ENCODE data around the gene CST3.
A peak's percentile ranks its signal among the peaks of the same experiment; 100 is the strongest.
"Not testable (repeated sequence)": the region's sequence is repeated elsewhere in the genome, so short reads cannot be mapped to it uniquely, and the experiment has no call there.

Gene CST3

DNA sequence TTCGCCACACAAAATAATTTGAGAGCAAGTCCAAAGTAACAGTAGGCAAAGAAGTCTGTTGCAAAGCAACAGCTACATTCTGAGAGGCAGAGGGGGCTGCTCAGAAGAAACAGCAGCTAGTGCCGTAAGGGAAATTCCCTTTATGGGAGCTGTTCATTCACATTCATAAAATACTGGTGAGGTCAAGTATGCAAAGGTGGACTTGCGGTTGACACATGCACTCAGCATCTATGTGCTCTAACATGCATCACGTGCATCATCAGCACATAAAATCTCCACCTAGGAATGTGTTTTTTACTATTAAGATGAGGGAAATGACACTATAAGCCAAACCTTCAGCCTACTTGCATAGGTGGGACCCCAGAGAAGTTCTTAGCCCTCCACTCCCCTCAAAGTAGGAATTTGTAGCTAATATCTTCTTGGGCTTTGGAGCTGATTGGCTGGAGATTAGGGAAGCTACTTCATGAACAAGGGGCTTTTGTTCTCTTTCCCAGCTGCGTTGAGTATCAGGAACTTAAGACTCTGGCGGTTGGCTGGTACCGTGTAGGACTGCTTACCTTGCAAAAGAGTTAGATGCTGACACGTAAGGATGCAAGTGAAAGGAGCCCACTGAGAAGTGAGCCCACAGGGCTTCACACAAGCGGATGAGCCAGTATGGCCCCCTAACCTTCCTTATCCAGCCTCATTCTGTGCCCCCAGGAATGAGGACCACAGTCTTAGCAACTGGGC lies 12.4 kb downstream of the CST3 start:
- no peak for DNase-seq

- no peak for DNase-seq
These were observed 13.4 kb downstream of the CST3 start for GRCh38 chr20:23624324-23624691.

GRCh38 chr20:23623666-23624323 lies 14.0 kb downstream of the CST3 start:
- no peak for DNase-seq

DNA sequence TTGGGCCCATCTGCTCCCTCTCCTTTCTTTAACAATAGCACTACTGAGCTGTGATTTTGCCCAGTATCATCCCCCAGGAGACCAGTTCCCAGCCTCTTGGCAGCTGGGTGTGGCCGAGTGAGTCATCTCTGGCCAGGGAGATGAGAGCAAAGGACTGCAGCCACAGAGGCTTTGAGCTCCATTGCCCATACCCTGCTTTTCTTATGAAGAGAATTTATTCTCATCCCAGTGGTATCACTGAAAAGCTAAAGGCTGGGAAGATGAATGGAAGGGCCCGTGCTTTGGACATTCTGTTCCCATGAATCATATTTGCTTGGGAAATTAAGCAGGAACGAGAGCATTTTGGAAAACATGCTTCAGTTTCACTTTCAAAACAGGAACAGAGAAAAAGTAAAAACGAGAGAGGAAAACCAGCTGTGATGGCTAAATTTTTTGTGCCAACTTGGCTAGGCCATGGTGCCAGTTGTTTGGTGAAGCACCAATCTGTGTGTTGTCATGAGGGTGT lies 14.9 kb downstream of the CST3 start:
- DNase-seq: no peak

- not testable (repeated sequence) for DNase-seq
These were observed 15.4 kb downstream of the CST3 start for GRCh38 chr20:23622401-23622800.

DNA sequence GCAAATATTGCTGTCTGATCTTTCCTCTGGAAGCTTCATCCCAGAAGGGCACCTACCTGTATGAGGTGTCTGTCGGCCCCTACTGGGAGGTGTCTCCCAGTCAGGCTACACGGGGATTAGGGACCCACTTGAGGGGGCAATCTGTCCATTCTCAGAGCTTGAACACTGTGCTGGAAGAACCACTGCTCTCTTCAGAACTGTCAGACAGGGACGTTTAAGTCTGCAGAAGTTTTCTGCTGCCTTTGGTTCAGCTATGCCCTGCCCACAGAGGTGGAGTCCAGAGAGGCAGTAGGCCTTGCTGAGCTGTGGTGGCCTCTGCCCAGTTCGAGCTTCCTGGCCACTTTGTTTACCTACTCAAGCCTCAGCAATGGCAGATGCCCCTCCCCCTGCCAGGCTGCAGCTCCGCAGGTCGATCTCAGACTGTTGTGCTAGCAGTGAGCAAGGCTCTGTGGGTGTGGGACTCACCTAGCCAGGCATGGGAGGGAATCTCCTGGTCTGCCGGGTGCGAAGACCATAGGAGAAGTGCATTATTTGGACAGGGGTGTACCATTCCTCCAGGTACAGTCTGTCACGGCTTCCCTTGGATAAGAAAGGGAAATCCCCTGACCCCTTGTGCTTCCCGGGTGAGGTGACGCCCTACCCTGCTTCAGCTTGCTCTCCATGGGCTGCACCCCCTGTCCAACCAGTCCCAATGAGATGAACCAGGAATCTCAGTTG lies 16.9 kb downstream of the CST3 start:
- DNase-seq: not testable (repeated sequence)

DNA sequence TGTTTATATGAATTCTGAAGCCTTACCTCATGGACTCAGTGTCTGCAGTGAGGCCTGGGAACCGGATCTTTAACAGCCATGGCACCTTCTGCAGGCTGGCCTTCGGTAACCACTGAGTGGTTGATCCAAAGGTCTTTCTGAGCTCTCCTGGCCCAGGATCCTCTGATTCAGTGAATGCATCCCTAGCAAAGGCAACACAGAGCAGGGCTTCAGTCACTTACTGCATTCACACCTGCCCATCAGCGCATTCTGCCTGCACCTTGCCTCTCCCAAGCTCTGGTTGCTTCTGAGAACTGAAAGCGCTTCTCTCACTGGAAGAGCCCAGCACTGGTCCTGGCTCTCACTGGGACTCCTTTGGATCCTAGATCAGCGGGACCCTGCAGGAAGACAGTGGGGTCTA lies 23.6 kb downstream of the CST3 start:
- no peak for DNase-seq

- DNase-seq: no peak
These were observed 24.1 kb downstream of the CST3 start for GRCh38 chr20:23613676-23614075.

GRCh38 chr20:23612396-23612795 lies 25.4 kb downstream of the CST3 start:
- DNase-seq: no peak

DNA sequence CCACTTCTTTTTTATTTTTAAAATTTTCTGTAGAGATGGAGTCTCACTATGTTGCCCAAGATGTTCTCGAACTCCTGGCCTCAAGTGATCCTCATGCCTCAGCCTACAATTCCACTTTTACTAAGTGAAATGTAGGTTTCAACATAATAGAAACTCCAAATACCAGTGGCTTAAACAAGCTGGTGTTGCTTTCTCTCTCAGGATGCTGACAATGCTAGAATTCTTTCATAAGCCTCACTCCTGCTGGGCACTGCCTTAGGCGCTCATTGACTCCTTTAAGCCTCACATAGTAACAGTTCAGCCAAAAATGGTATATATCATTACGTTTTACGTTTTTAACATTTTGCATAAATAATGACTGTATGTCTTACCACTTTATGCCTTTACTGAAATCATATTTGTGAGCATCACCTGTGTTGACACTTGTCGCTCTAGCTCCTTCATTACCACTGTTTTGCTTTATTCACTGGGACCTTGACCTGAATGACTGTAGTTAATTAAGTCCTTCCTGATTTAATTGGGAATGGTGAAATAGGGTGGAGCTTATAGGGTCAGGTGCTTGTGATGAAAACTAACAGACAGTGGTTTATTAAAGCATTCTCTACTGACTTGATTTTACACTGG lies 28.2 kb downstream of the CST3 start:
- DNase-seq: no peak

- DNase-seq: no peak
These were observed 29.4 kb downstream of the CST3 start for GRCh38 chr20:23608251-23608846.

- DNase-seq: no peak
These were observed 30.1 kb downstream of the CST3 start for GRCh38 chr20:23607497-23608245.

DNA sequence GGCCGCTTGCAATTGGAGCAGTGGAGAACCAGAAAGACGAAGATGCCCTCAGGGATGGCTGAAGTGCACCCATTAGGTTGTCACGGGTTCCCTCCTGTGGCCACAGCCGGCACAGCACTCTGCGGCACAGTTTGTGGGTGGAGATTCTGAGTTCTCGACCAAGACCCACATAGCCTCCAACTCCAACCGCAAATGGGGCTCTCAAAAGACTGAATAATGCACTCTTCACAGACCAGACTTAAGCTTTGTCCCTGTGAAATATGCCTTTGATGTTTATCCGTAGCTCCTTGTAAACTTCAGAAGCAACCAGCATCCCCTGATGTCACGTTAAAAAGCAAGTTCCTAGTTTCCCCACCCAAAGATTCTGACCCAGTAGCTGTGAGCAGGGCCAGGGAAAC lies 31.1 kb downstream of the CST3 start:
- DNase-seq: peak; percentile 69

DNA sequence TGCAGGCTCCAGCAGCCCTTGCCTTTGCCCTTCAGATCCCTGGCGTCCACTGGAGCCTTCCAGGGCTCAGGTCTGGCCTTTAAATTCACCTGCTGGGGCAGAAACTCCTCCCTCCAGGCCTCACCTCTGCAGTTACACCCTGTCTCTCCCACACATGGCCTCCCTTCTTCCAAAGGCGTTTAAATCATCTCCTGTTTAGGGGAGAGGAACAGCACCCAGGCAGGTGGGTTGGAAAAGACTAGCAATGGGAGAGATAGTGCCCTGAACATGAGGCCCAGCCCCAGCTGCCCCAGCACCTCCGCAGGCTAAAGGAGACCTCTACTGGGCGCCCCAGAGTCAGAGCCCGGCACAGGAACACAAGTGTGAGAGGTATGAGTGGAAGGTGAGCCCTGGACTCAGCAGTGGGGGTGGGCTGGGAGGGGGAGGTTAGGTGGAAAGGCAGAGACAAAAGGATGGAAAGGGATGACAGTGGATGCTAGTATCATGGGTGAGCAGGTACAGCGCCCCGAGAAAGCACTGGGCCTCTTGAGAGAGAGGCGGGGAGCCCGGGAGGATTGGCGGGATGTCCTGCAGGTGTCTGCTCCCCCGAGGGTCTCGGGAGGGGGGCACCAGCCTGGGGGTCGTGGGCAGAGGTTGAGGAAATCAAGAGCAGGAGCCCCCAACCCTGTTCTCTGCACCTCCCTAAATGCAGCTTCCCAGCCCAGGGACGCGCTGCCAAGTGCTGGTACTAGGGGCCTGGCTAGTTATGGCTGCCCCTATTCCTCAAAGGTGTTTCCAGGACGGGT lies 31.7 kb downstream of the CST3 start, which contains the start of gene CST9:
Gene CST9, minus strand, starts transcription at position 51 of the 785 bp plus-strand sequence. CDS start 53 bp downstream, outside the sequence.
- no peak for DNase-seq

DNA sequence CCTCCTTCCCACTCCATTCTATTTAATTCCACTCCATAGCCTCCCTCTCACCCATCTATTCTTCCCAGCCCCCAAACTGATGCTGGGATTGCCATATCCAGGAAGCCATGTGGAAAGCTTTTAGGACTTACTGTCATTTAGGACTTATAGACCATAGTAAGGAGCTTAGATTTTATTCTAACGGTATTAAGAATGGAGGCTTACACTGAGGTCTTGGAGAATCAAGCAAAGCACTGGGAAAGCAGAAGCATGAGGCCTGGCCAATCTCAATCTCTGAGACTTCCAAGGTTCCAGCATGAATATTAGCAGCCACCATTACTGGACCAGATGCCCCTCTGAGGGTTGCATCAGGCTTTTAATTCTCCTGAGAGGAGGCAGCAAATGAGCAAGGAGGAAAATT lies 33.4 kb downstream of the CST3 start:
- DNase-seq: no peak

DNA sequence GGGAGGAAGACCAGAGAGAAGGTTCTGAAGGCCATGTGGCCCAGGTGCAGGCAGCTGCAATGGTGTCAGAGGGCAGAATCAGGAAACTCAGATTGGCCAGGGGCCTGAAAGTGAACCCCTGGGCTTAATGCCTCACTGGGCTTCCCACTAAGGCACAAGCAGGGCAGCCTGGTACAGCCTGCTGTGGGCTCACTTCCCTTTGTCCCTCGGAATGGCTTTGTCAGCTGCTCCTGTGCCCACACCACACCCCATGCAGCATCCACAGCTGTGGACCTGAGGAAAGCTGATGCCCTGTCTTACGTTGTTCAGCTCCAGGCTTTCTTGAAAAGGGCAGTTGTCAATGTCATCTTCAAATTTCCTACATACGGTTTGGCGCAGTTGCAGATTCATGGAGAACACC lies 34.4 kb downstream of the CST3 start:
- DNase-seq: no peak

GRCh38 chr20:23602699-23603098 lies 35.1 kb downstream of the CST3 start:
- no peak for DNase-seq

DNA sequence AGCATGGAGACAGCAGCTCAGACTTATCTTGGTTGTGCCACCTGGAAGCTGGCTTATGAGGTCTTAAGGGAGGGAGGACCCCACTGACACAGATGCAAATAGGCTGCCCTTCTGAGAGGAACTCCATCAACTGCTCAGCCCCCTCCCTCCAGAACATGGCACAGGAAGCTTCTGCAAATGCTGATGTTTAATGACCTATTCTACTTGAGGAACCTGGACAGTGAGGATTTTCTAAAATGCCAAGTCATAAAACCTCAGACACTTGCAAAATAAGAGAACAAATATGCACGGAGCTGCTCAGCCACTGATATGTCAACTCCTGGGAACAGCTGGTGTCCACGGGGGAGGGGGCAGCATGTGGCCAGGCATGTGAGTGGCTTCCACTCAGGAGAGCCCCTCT lies 35.5 kb downstream of the CST3 start:
- DNase-seq: no peak

DNA sequence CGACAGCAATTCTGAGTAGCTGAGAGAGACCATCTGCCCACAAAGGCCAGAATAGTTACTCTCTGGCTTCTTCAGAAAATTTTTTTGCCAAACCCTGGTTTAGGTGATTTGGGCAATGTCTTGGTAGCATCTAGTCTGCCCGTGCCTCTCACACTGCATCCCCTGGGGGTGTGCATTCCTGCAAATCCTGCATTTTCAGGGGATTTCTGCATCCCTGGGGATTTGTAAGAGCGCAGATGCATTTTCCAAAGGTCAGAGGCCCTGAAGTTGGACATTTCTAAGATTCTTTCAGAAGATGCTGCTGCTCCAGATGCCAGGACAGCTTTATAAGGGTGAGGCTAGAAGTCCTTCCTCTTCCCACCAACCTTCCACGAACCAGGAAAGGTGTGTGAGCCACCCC lies 36.0 kb downstream of the CST3 start:
- DNase-seq: no peak

GRCh38 chr20:23598481-23598880 lies 39.3 kb downstream of the CST3 start:
- DNase-seq: no peak

- DNase-seq: no peak
These were observed 41.0 kb downstream of the CST3 start for GRCh38 chr20:23596579-23597250.
